HUES48 (cell line): Measurements from ENCODE around the gene PDZD4.
A peak's percentile ranks its signal among the peaks of the same experiment; 100 is the strongest.

ENCODE experiments used
- H3K27ac ChIP-seq: one replicate; pipeline ENCODE4 v1.7.0; 2013; ENCODE audit warnings: low read depth, low read length, inconsistent platforms
- H3K27me3 ChIP-seq: 2 replicates; pipeline ENCODE4 v1.6.1; 2013; ENCODE audit warnings: mild to moderate bottlenecking, low read length; ENCODE audit not compliant: control insufficient read depth, insufficient read depth
- H3K36me3 ChIP-seq: 2 replicates; pipeline ENCODE4 v1.6.1; 2013; ENCODE audit warnings: low read length; ENCODE audit not compliant: control insufficient read depth, insufficient read depth
- H3K4me1 ChIP-seq: 2 replicates; pipeline ENCODE4 v1.6.1; 2013; ENCODE audit warnings: mild to moderate bottlenecking, low read length; ENCODE audit not compliant: control insufficient read depth, insufficient read depth
- H3K4me3 ChIP-seq: 2 replicates; pipeline ENCODE4 v1.5.1; 2013; ENCODE audit warnings: mild to moderate bottlenecking, low read depth, low read length
- H3K9ac ChIP-seq: 2 replicates; pipeline ENCODE4 v1.6.1; 2013; ENCODE audit warnings: mild to moderate bottlenecking, low read depth, low read length, moderate library complexity
- H3K9me3 ChIP-seq: 2 replicates; pipeline ENCODE4 v1.6.1; 2013; ENCODE audit warnings: low read length; ENCODE audit not compliant: control insufficient read depth, insufficient read depth

Gene PDZD4

GRCh38 chrX:153782871-153783270 lies 47.5 kb downstream of the PDZD4 start:
- no peak overlapping the region for H3K9ac ChIP-seq
- H3K36me3 ChIP-seq, result peaks cover 17% of the 10 kb centered on the region; the same call in 1 of the 2 replicates
- H3K9me3 ChIP-seq, result peaks cover 15% of the 10 kb centered on the region
- no peak overlapping the region for H3K27ac ChIP-seq
- no peak overlapping the region for H3K4me3 ChIP-seq
- no peaks in the 10 kb centered on the region for H3K27me3 ChIP-seq
- no peaks in the 10 kb centered on the region for H3K4me1 ChIP-seq

- peaks cover 12% of the 10 kb centered on the region; the same call in 1 of the 2 replicates for H3K36me3 ChIP-seq
- H3K4me1 ChIP-seq, result no peaks in the 10 kb centered on the region
- H3K4me3 ChIP-seq, result no peak overlapping the region
- H3K9ac ChIP-seq, result no peak overlapping the region
- H3K27me3 ChIP-seq, result no peaks in the 10 kb centered on the region
- H3K27ac ChIP-seq, result no peak overlapping the region
- peaks cover 15% of the 10 kb centered on the region for H3K9me3 ChIP-seq
Measured at GRCh38 chrX:153782313-153782712, 48.0 kb downstream of the PDZD4 start.

GRCh38 chrX:153781428-153782047 lies 48.8 kb downstream of the PDZD4 start:
- Histone ChIP-seq H3K4me1 (no peaks in the 10 kb centered on the region), H3K9ac (no peak overlapping the region), H3K9me3 (peaks cover 15% of the 10 kb centered on the region), H3K27me3 (no peaks in the 10 kb centered on the region), H3K36me3 (peaks cover 9% of the 10 kb centered on the region; the same call in 1 of the 2 replicates), H3K4me3 (no peak overlapping the region), H3K27ac (no peak overlapping the region)

- H3K36me3 ChIP-seq, result peaks cover 4% of the 10 kb centered on the region; the same call in 1 of the 2 replicates
- no peaks in the 10 kb centered on the region for H3K27me3 ChIP-seq
- no peak within 1 kb of the TSS for H3K4me3 ChIP-seq
- H3K9ac ChIP-seq, result no peak within 1 kb of the TSS
- H3K4me1 ChIP-seq, result no peaks in the 10 kb centered on the region
- peak within 1 kb of the TSS; percentile 6 for H3K27ac ChIP-seq
- H3K9me3 ChIP-seq, result peaks cover 15% of the 10 kb centered on the region
Measured at GRCh38 chrX:153780678-153781427, 49.5 kb downstream of the PDZD4 start, which contains the start of gene SRPK3. Gene SRPK3 (plus strand): TSS chrX:153781041. CDS start chrX:153781087, 46 bp downstream.

GRCh38 chrX:153779891-153780677 lies 50.3 kb downstream of the PDZD4 start:
- Histone ChIP-seq H3K4me1 (no peaks in the 10 kb centered on the region), H3K27ac (peak overlapping the region; percentile 6), H3K36me3 (no peaks in the 10 kb centered on the region), H3K9me3 (peaks cover 15% of the 10 kb centered on the region), H3K9ac (no peak overlapping the region), H3K4me3 (no peak overlapping the region), H3K27me3 (no peaks in the 10 kb centered on the region)

GRCh38 chrX:153778684-153779101 lies 51.7 kb downstream of the PDZD4 start:
- no peaks in the 10 kb centered on the region for H3K36me3 ChIP-seq
- no peak overlapping the region for H3K9ac ChIP-seq
- no peaks in the 10 kb centered on the region for H3K4me1 ChIP-seq
- H3K9me3 ChIP-seq, result peaks cover 16% of the 10 kb centered on the region
- no peaks in the 10 kb centered on the region for H3K27me3 ChIP-seq
- no peak overlapping the region for H3K4me3 ChIP-seq
- no peak overlapping the region for H3K27ac ChIP-seq

DNA sequence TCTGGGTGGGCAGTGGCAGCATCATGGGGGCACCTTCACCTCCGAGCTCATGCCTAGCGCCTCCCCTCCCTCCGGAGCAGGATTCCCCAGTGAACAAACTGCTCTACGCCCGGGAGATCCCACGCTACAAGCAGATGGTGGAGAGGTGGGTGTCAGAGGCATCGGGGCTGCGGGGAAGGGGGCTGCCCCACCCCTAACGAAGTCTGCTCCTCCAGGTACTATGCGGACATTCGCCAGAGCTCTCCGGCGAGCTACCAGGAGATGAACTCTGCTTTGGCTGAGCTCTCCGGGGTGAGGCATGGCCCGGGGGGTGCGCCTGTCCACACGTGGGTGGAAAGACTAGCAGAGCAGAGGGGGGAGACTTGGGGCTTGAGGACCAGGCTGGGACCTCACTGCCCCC lies 52.2 kb downstream of the PDZD4 start:
- Histone ChIP-seq H3K27ac (no peak overlapping the region), H3K9ac (no peak overlapping the region), H3K27me3 (no peaks in the 10 kb centered on the region), H3K9me3 (peaks cover 11% of the 10 kb centered on the region), H3K4me1 (no peaks in the 10 kb centered on the region), H3K36me3 (no peaks in the 10 kb centered on the region), H3K4me3 (no peak overlapping the region)

- H3K27ac ChIP-seq, result no peak overlapping the region
- H3K27me3 ChIP-seq, result no peaks in the 10 kb centered on the region
- H3K9ac ChIP-seq, result no peak overlapping the region
- no peaks in the 10 kb centered on the region for H3K36me3 ChIP-seq
- H3K4me3 ChIP-seq, result no peak overlapping the region
- peaks cover 16% of the 10 kb centered on the region for H3K9me3 ChIP-seq
- no peaks in the 10 kb centered on the region for H3K4me1 ChIP-seq
Measured at GRCh38 chrX:153777261-153778090, 52.9 kb downstream of the PDZD4 start.

DNA sequence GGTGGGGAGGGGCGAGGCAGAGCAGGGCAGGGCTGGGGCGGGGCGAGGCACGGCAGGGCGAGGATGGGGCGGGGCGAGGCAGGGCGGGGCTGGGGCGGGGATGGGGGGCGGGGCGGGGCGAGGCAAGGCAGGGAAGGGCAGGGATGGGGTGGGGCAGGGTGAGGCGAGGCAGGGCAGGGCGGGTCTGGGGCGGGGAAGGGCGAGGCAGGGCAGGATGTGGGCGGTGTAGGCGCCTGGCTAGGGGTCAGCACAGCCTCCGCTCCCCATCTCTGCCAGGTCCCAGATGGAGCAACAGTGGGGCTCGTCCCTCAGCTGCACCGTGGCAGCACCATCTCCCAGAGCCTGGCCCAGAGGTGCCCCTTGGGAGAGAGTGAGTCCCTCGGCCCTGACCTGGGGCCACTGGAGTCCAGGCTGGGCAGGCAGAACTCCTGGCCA lies 53.7 kb downstream of the PDZD4 start:
- Histone ChIP-seq H3K27ac (no peak overlapping the region), H3K4me1 (no peaks in the 10 kb centered on the region), H3K4me3 (no peak overlapping the region), H3K27me3 (no peaks in the 10 kb centered on the region), H3K9ac (no peak overlapping the region), H3K36me3 (no peaks in the 10 kb centered on the region), H3K9me3 (peaks cover 10% of the 10 kb centered on the region; the same call in 1 of the 2 replicates)

GRCh38 chrX:153776120-153776599 lies 54.2 kb downstream of the PDZD4 start:
- H3K36me3 ChIP-seq, result no peaks in the 10 kb centered on the region
- H3K4me3 ChIP-seq, result no peak overlapping the region
- H3K9me3 ChIP-seq, result peaks cover 15% of the 10 kb centered on the region; the same call in 1 of the 2 replicates
- no peak overlapping the region for H3K27ac ChIP-seq
- H3K9ac ChIP-seq, result no peak overlapping the region
- no peaks in the 10 kb centered on the region for H3K4me1 ChIP-seq
- no peaks in the 10 kb centered on the region for H3K27me3 ChIP-seq
